ENCODE data around the gene CST9L. TPM values are rescaled to one million over a fixed set of nuclear protein-coding genes. Genes with fewer than 3 reads are reported as not detected.
"Not testable (repeated sequence)": the region's sequence is repeated elsewhere in the genome, so short reads cannot be mapped to it uniquely, and the experiment has no call there.

The CST9L gene
- total RNA-seq, 1 experiment from 2014 or later, result not detected

- no peak for TF ChIP-seq CTCF (IDR thresholded peaks at IDR 0.05; ENCODE audit: insufficient read depth in 1 of 2, low read depth in 1 of 2, low read length in 1 of 2, severe bottlenecking in 1 of 2, unreplicated experiment in 1 of 2)
- Mint-ChIP-seq H3K4me3 (ENCODE audit: unreplicated experiment) (no peak overlapping the region), H3K27ac (ENCODE audit: unreplicated experiment) (peak overlapping the region; percentile 16), H3K27me3 (ENCODE audit: insufficient read depth, unreplicated experiment) (peaks cover 9% of the 10 kb centered on the region), H3K4me1 (ENCODE audit: low read depth, unreplicated experiment) (peaks cover 6% of the 10 kb centered on the region), H3K36me3 (ENCODE audit: insufficient read depth, unreplicated experiment) (no peaks in the 10 kb centered on the region), H3K9me3 (ENCODE audit: unreplicated experiment) (peaks cover 10% of the 10 kb centered on the region)
- intact Hi-C loops (cut with micrococcal nuclease; ENCODE audit: unreplicated experiment), result no loop called here
- POLR2A ChIA-PET, result no interaction called here
- Histone ChIP-seq H3K27me3 (replicated peaks; ENCODE audit: control insufficient read depth, insufficient read depth, low read length) (no peaks in the 10 kb centered on the region), H3K4me3 (ENCODE audit: low read depth, low read length) (no peak overlapping the region), H3K9me3 (no peaks in the 10 kb centered on the region), H3K4me1 (peaks cover 8% of the 10 kb centered on the region; the same call in 1 of the 2 replicates), H3K36me3 (ENCODE audit: control insufficient read depth, insufficient read depth, low read length) (no peaks in the 10 kb centered on the region)
- no peak for DNase-seq
- no TSS peak for BruUV-seq (replicated peaks)
- CTCF ChIA-PET, result no interaction called here
Measured at GRCh38 chr20:23582293-23582692, 14.0 kb upstream of the CST9L start.

- DNase-seq; intact Hi-C loops (cut with micrococcal nuclease; ENCODE audit: unreplicated experiment); H3K9me3 ChIP-seq; H3K9me3 Mint-ChIP-seq (ENCODE audit: unreplicated experiment); H3K36me3 Mint-ChIP-seq (ENCODE audit: insufficient read depth, unreplicated experiment); H3K4me3 Mint-ChIP-seq (ENCODE audit: unreplicated experiment); POLR2A ChIA-PET; H3K4me3 ChIP-seq (ENCODE audit: low read depth, low read length); CTCF ChIA-PET; H3K27me3 ChIP-seq (replicated peaks; ENCODE audit: control insufficient read depth, insufficient read depth, low read length); H3K4me1 Mint-ChIP-seq (ENCODE audit: low read depth, unreplicated experiment); H3K36me3 ChIP-seq (ENCODE audit: control insufficient read depth, insufficient read depth, low read length); H3K4me1 ChIP-seq; H3K27me3 Mint-ChIP-seq (ENCODE audit: insufficient read depth, unreplicated experiment); BruUV-seq (replicated peaks): not testable (repeated sequence)
- peak overlapping the region; percentile 16 for H3K27ac Mint-ChIP-seq (ENCODE audit: unreplicated experiment)
Measured at GRCh38 chr20:23581833-23582232, 13.5 kb upstream of the CST9L start.

GRCh38 chr20:23574977-23575376 lies 6.7 kb upstream of the CST9L start:
- Histone ChIP-seq H3K36me3 (ENCODE audit: control insufficient read depth, insufficient read depth, low read length) (no peaks in the 10 kb centered on the region), H3K9me3 (no peaks in the 10 kb centered on the region; the same call in 1 of the 2 replicates), H3K4me1 (no peaks in the 10 kb centered on the region), H3K4me3 (ENCODE audit: low read depth, low read length) (no peak overlapping the region), H3K27me3 (replicated peaks; ENCODE audit: control insufficient read depth, insufficient read depth, low read length) (no peaks in the 10 kb centered on the region)
- Mint-ChIP-seq H3K27me3 (ENCODE audit: insufficient read depth, unreplicated experiment) (peaks cover 13% of the 10 kb centered on the region), H3K4me3 (ENCODE audit: unreplicated experiment) (no peak overlapping the region), H3K36me3 (ENCODE audit: insufficient read depth, unreplicated experiment) (no peaks in the 10 kb centered on the region), H3K4me1 (ENCODE audit: low read depth, unreplicated experiment) (no peaks in the 10 kb centered on the region), H3K9me3 (ENCODE audit: unreplicated experiment) (no peaks in the 10 kb centered on the region), H3K27ac (ENCODE audit: unreplicated experiment) (no peak overlapping the region)
- no TSS peak for BruUV-seq (replicated peaks)
- ChIA-PET CTCF (no interaction called here), POLR2A (no interaction called here)
- intact Hi-C loops (cut with micrococcal nuclease; ENCODE audit: unreplicated experiment), result no loop called here
- DNase-seq, result no peak
- no peak for TF ChIP-seq CTCF (IDR thresholded peaks at IDR 0.05; ENCODE audit: insufficient read depth in 1 of 2, low read depth in 1 of 2, low read length in 1 of 2, severe bottlenecking in 1 of 2, unreplicated experiment in 1 of 2)

Data from Caco-2 (cell line).